Tibial nerve (tissue), 4 donors: ENCODE data around the gene UBE2L6. TPM values are rescaled to one million over a fixed set of nuclear protein-coding genes. Genes with fewer than 3 reads are reported as not detected.

Experiments
- DNase-seq, 2 donors: peaks; one replicate each; pipeline ENCODE4 v3.0.0-alpha.2; 2019; ENCODE audit warnings: low spot score in 2 of 2
- H3K27ac ChIP-seq, 4 donors: fragments of 200-600 bp; sonication (generic) in 3 of 4; one replicate each; pipeline ENCODE4 v1.5.1; 2017 to 2019; ENCODE audit warnings: mild to moderate bottlenecking in 1 of 4
- H3K27me3 ChIP-seq, 2 donors: fragments of 200-600 bp; sonication (generic) in 1 of 2; one replicate each; pipeline versions ENCODE4 v1.5.1 to v1.6.0; 2017 to 2019
- H3K36me3 ChIP-seq, 3 donors: fragments of 200-600 bp; sonication (generic); one replicate each; pipeline ENCODE4 v1.5.1; 2018 to 2019
- H3K4me1 ChIP-seq, 4 donors: fragments of 200-600 bp; sonication (generic) in 3 of 4; one replicate each; pipeline ENCODE4 v1.5.1; 2017 to 2019
- H3K4me3 ChIP-seq, 4 donors: fragments of 200-600 bp; sonication (generic) in 3 of 4; one replicate each; pipeline ENCODE4 v1.5.1; 2017 to 2019; ENCODE audit warnings: mild to moderate bottlenecking in 1 of 4, moderate library complexity in 1 of 4
- H3K9me3 ChIP-seq, 4 donors: fragments of 200-600 bp; sonication (generic) in 3 of 4; one replicate each; pipeline ENCODE4 v1.5.1; 2017 to 2019
- CTCF ChIP-seq, 5 experiments: fragments of 200-600 bp in 3 of 5; fragments of 450-650 bp in 2 of 5; sonication (generic) in 3 of 5; IDR thresholded peaks; one replicate each; pipeline ENCODE4 v1.5.1; 2016 to 2019; ENCODE audit warnings: antibody characterized with exemption in 5 of 5, mild to moderate bottlenecking in 3 of 5, moderate library complexity in 2 of 5
- EP300 ChIP-seq, 2 donors: sonication (generic); formaldehyde crosslinking; IDR thresholded peaks; one replicate each; pipeline ENCODE4 v1.6.1; 2017; ENCODE audit warnings: antibody characterized with exemption in 2 of 2, mild to moderate bottlenecking in 1 of 2
- POLR2A ChIP-seq, 2 donors: fragments of 450-650 bp; IDR thresholded peaks; one replicate each; pipeline ENCODE4 v1.6.1; 2017; ENCODE audit warnings: antibody characterized with exemption in 2 of 2, mild to moderate bottlenecking in 2 of 2, moderate library complexity in 2 of 2
- WGBS, 2 donors: methylation state at CpG; one replicate each; pipeline ENCODE4 v1.1.5; 2018; 5-methylcytosine and 5-hydroxymethylcytosine counted together
- total RNA-seq, 4 donors: library from RNA; depleted of rRNA; stranded (reverse); fragments of >200 nt; gene quantifications; one replicate each; pipeline ENCODE4 v1.1.0, GENCODE V29; 2016

The UBE2L6 gene
- total RNA-seq, 4 donors from 2014 or later = 22.4 to 35.7 (median 25.5) TPM

GRCh38 chr11:57560146-57560545 is 7.3 kb downstream of the UBE2L6 start:
- WGBS, 2 donors = 87 to 100% methylated on average over 4 of the region's 4 CpGs
- TF ChIP-seq CTCF (IDR thresholded peaks at IDR 0.05) (no peak), POLR2A (IDR thresholded peaks at IDR 0.05) (no peak), EP300 (IDR thresholded peaks at IDR 0.05) (no peak)
- H3K9me3 ChIP-seq = no peaks in the 10 kb centered on the region
- no peak for DNase-seq
- H3K36me3 ChIP-seq = peaks cover 0 to 56% (median 0%) of the 10 kb centered on the region in 3 donors
- peaks cover 0 to 23% (median 1%) of the 10 kb centered on the region in 4 donors for H3K4me1 ChIP-seq
- no peak overlapping the region for H3K27ac ChIP-seq
- H3K4me3 ChIP-seq = no peak overlapping the region
- H3K27me3 ChIP-seq = no peaks in the 10 kb centered on the region

DNA sequence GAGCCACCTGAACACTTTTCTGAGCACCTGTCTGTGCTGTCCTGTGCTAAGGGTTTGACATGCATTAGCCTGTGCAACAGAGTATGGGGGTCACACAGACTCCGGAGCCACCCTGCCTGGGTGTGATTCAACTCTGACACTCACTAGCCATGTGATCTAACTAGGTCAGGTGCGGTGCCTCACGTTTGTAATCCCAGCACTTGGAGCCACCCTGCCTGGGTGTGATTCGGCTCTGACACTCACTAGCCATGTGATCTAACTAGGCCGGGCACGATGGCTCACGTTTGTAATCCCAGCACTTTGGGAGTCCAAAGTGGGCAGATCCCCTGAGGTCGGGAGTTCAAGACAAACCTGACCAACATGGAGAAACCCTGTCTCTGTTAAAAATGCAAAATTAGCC is 11.4 kb downstream of the UBE2L6 start:
- peaks cover 0 to 89% (median 10%) of the 10 kb centered on the region in 3 donors for H3K36me3 ChIP-seq
- no peaks in the 10 kb centered on the region for H3K4me1 ChIP-seq
- 85 to 92% methylated on average over 8 of the region's 8 CpGs for WGBS, 2 donors
- no peak for DNase-seq
- no peak overlapping the region for H3K27ac ChIP-seq
- H3K9me3 ChIP-seq = no peaks in the 10 kb centered on the region
- no peaks in the 10 kb centered on the region for H3K27me3 ChIP-seq
- TF ChIP-seq CTCF (IDR thresholded peaks at IDR 0.05) (no peak), EP300 (IDR thresholded peaks at IDR 0.05) (no peak), POLR2A (IDR thresholded peaks at IDR 0.05) (no peak)
- no peak overlapping the region for H3K4me3 ChIP-seq

GRCh38 chr11:57555393-57555792 is 12.1 kb downstream of the UBE2L6 start:
- TF ChIP-seq CTCF (IDR thresholded peaks at IDR 0.05) (no peak), EP300 (IDR thresholded peaks at IDR 0.05) (no peak), POLR2A (IDR thresholded peaks at IDR 0.05) (no peak)
- Histone ChIP-seq H3K27ac (no peak overlapping the region), H3K9me3 (no peaks in the 10 kb centered on the region), H3K4me1 (no peaks in the 10 kb centered on the region), H3K36me3 (peaks cover 0 to 95% (median 12%) of the 10 kb centered on the region in 3 donors), H3K27me3 (no peaks in the 10 kb centered on the region), H3K4me3 (no peak overlapping the region)
- DNase-seq = no peak
- 92% methylated on average over 2 of the region's 2 CpGs for WGBS, 2 donors

- Histone ChIP-seq H3K36me3 (peaks cover 0 to 100% (median 16%) of the 10 kb centered on the region in 3 donors), H3K27ac (no peak overlapping the region), H3K27me3 (no peaks in the 10 kb centered on the region), H3K4me3 (no peak overlapping the region), H3K9me3 (no peaks in the 10 kb centered on the region), H3K4me1 (no peaks in the 10 kb centered on the region)
- DNase-seq = no peak
- TF ChIP-seq POLR2A (IDR thresholded peaks at IDR 0.05) (no peak), EP300 (IDR thresholded peaks at IDR 0.05) (no peak), CTCF (IDR thresholded peaks at IDR 0.05) (no peak)
- WGBS, 2 donors = 79% methylated on average over 5 of the region's 5 CpGs
These were observed 15.0 kb downstream of the UBE2L6 start for GRCh38 chr11:57552479-57552878.

GRCh38 chr11:57551941-57552340 is 15.5 kb downstream of the UBE2L6 start:
- Histone ChIP-seq H3K4me1 (no peaks in the 10 kb centered on the region), H3K36me3 (peaks cover 0 to 100% (median 16%) of the 10 kb centered on the region in 3 donors), H3K27me3 (no peaks in the 10 kb centered on the region), H3K4me3 (no peak overlapping the region), H3K27ac (no peak overlapping the region), H3K9me3 (no peaks in the 10 kb centered on the region)
- 88 to 97% methylated on average over 4 of the region's 4 CpGs for WGBS, 2 donors
- TF ChIP-seq EP300 (IDR thresholded peaks at IDR 0.05) (no peak), CTCF (IDR thresholded peaks at IDR 0.05) (no peak), POLR2A (IDR thresholded peaks at IDR 0.05) (no peak)
- no peak for DNase-seq
